NCI-H2107 (cell line): ENCODE data around the gene CTPS2.

Source experiments
- DNase-seq: peaks from one replicate; lab custom pipeline; 2025; lab: John Stamatoyannopoulos, UW

The CTPS2 gene

GRCh38 chrX:16714504-16714903, 2.0 kb upstream of the CTPS2 start:
- no peak for DNase-seq

GRCh38 chrX:16711893-16712547, 449 bp downstream of the CTPS2 start:
- no peak for DNase-seq

- no peak for DNase-seq
These were observed 1.2 kb downstream of the CTPS2 start for GRCh38 chrX:16711219-16711811.

- no peak for DNase-seq
These were observed 4.5 kb downstream of the CTPS2 start for GRCh38 chrX:16708016-16708415.

GRCh38 chrX:16705370-16705769, 7.1 kb downstream of the CTPS2 start:
- DNase-seq: no peak

- DNase-seq: no peak
These were observed 9.5 kb downstream of the CTPS2 start for GRCh38 chrX:16702700-16703599.

- DNase-seq: no peak
These were observed 11.7 kb downstream of the CTPS2 start for GRCh38 chrX:16700734-16701133.

- DNase-seq: no peak
These were observed 13.1 kb downstream of the CTPS2 start for GRCh38 chrX:16699389-16699788.

- no peak for DNase-seq
These were observed 15.5 kb downstream of the CTPS2 start for GRCh38 chrX:16696956-16697355.

- DNase-seq: no peak
These were observed 17.3 kb downstream of the CTPS2 start for GRCh38 chrX:16695079-16695676.

GRCh38 chrX:16687514-16687913, 25.0 kb downstream of the CTPS2 start:
- no peak for DNase-seq

GRCh38 chrX:16683007-16683664, 29.3 kb downstream of the CTPS2 start:
- no peak for DNase-seq

- DNase-seq: no peak
These were observed 33.8 kb downstream of the CTPS2 start for GRCh38 chrX:16678689-16679088.

- DNase-seq: no peak
These were observed 41.5 kb downstream of the CTPS2 start for GRCh38 chrX:16671005-16671404.

- no peak for DNase-seq
These were observed 45.9 kb downstream of the CTPS2 start for GRCh38 chrX:16666541-16666940.

- DNase-seq: no peak
These were observed 47.4 kb downstream of the CTPS2 start for GRCh38 chrX:16665089-16665488.

- no peak for DNase-seq
These were observed 47.8 kb downstream of the CTPS2 start for GRCh38 chrX:16664626-16665025.

GRCh38 chrX:16664074-16664473, 48.4 kb downstream of the CTPS2 start:
- no peak for DNase-seq

- DNase-seq: no peak
These were observed 50.1 kb downstream of the CTPS2 start for GRCh38 chrX:16662402-16662801.

GRCh38 chrX:16661495-16661894, 51.0 kb downstream of the CTPS2 start:
- no peak for DNase-seq

- no peak for DNase-seq
These were observed 53.1 kb downstream of the CTPS2 start for GRCh38 chrX:16659321-16659720.

GRCh38 chrX:16658284-16658683, 54.2 kb downstream of the CTPS2 start:
- no peak for DNase-seq
